GM12878 (cell line): Measurements from ENCODE around the gene YAF2. TPM values are rescaled to one million over a fixed set of nuclear protein-coding genes. Genes with fewer than 3 reads are reported as not detected.

Experiments
- ATAC-seq: fragments of 200-7000 bp; cut with Tn5 transposase; 3 replicates; pipeline ENCODE4 v1.9.1; 2020; ENCODE audit warnings: mild to moderate bottlenecking, moderate library complexity
- BruUV-seq: library from RNA; stranded (reverse); fragments of 400-500 nt; replicated peaks from 2 replicates; lab custom pipeline; 2021; lab: Mats Ljungman, UMichigan
- CTCF ChIA-PET: fragments of 300-600 bp; sonication (Branson Sonifier 250); formaldehyde crosslinking; extraction: SDS; loops from one replicate; lab custom pipeline; 2021; ENCODE audit warnings: inconsistent platforms; lab: Yijun Ruan, JAX
- POLR2A ChIA-PET: fragments of 350-600 bp; formaldehyde crosslinking; extraction: SDS; loops from one replicate; lab custom pipeline; 2021; ENCODE audit warnings: inconsistent platforms; lab: Charles Lee
- RAD21 ChIA-PET: fragments of 300-600 bp; sonication (Branson Sonifier 250); formaldehyde crosslinking; loops from one replicate; lab custom pipeline; 2023; ENCODE audit warnings: antibody characterized with exemption; ENCODE audit not compliant: unreplicated experiment; lab: Charles Lee
- SMC1A ChIA-PET: fragments of 300-600 bp; sonication (Branson Sonifier 250); formaldehyde crosslinking; loops from one replicate; lab custom pipeline; 2023; ENCODE audit not compliant: unreplicated experiment, uncharacterized antibody; lab: Charles Lee
- DNase-seq: peaks from one replicate; pipeline ENCODE4 v3.0.0-alpha.2; 2011; ENCODE audit warnings: low read depth, low spot score
- FAIRE-seq: peaks from 3 replicates; lab custom pipeline; 2011; peaks lifted over from hg19 to GRCh38; lab: Jason Lieb, UNC
- H2AFZ ChIP-seq: 2 replicates; pipeline ENCODE4 v1.6.0; 2011; ENCODE audit warnings: low read depth, low read length, control low read depth; ENCODE audit not compliant: control insufficient read depth
- H3K27ac ChIP-seq: 2 replicates; pipeline ENCODE4 v1.5.1; 2011; ENCODE audit warnings: control low read depth; ENCODE audit not compliant: control insufficient read depth, insufficient read depth
- H3K27me3 ChIP-seq, 2 experiments: replicated peaks in 1 of 2; 2 replicates each; pipeline versions ENCODE4 v1.6.0 to v1.6.1; 2011; ENCODE audit warnings: low read length in 1 of 2; ENCODE audit not compliant: control insufficient read depth in 2 of 2, insufficient read depth in 2 of 2
- H3K36me3 ChIP-seq, 2 experiments: 2 replicates each; pipeline ENCODE4 v1.5.1; 2011; ENCODE audit warnings: low read length in 1 of 2; ENCODE audit not compliant: control insufficient read depth in 2 of 2, insufficient read depth in 2 of 2
- H3K4me1 ChIP-seq: 2 replicates; pipeline ENCODE4 v1.6.1; 2011; ENCODE audit warnings: mild to moderate bottlenecking, low read length, moderate library complexity, mixed read lengths; ENCODE audit not compliant: control insufficient read depth, insufficient read depth
- H3K4me2 ChIP-seq: 2 replicates; pipeline ENCODE4 v1.6.0; 2011; ENCODE audit warnings: control low read depth; ENCODE audit not compliant: control insufficient read depth, insufficient read depth
- H3K4me3 ChIP-seq: fragments of 200-600 bp; sonication (generic); 2 replicates; pipeline ENCODE4 v1.5.1; 2016
- H3K79me2 ChIP-seq: 2 replicates; pipeline ENCODE4 v1.6.0; 2011; ENCODE audit warnings: low read length; ENCODE audit not compliant: control insufficient read depth, insufficient read depth
- H3K9ac ChIP-seq: 2 replicates; pipeline ENCODE4 v1.8.0; 2011; ENCODE audit warnings: low read length, control low read depth, mixed read lengths; ENCODE audit not compliant: control insufficient read depth, insufficient read depth
- H3K9me3 ChIP-seq: replicated peaks from 3 replicates; pipeline ENCODE4 v1.5.1; 2011; ENCODE audit warnings: mild to moderate bottlenecking, low read length; ENCODE audit not compliant: control insufficient read depth, insufficient read depth
- H4K20me1 ChIP-seq: 2 replicates; pipeline ENCODE4 v1.6.0; 2011; ENCODE audit not compliant: control insufficient read depth, insufficient read depth
- MEF2B ChIP-seq: fragments of 450-650 bp; IDR thresholded peaks from 2 replicates; pipeline ENCODE4 v1.6.1; 2018; ENCODE audit warnings: mild to moderate bottlenecking, moderate library complexity; ENCODE audit not compliant: partially characterized antibody, poor library complexity, severe bottlenecking
- PBX3 ChIP-seq: IDR thresholded peaks from 2 replicates; pipeline ENCODE4 v1.6.1; 2011; ENCODE audit warnings: mild to moderate bottlenecking, low read depth, low read length, moderate library complexity; ENCODE audit not compliant: insufficient replicate concordance
- SRF ChIP-seq, 2 experiments: IDR thresholded peaks; 2 replicates each; pipeline ENCODE4 v1.6.1; 2011; ENCODE audit warnings: low read depth in 2 of 2, low read length in 2 of 2, mild to moderate bottlenecking in 1 of 2, moderate library complexity in 1 of 2
- ZBTB40 ChIP-seq: fragments of 450-650 bp; IDR thresholded peaks from 2 replicates; pipeline ENCODE4 v1.6.1; 2016; ENCODE audit warnings: mild to moderate bottlenecking, moderate library complexity, borderline replicate concordance
- WGBS: methylation state at CpG from one replicate; pipeline ENCODE4 v1.1.6; 2016; ENCODE audit warnings: low lambda C conversion rate; ENCODE audit not compliant: insufficient replicate concordance, insufficient coverage; ENCODE audit errors: missing lambda C conversion rate; 5-methylcytosine and 5-hydroxymethylcytosine counted together
- in situ Hi-C: fragments of 300-500 bp; cut with MboI; formaldehyde crosslinking; loops from 9 replicates; pipeline ENCODE4 v1.14.3; 2018; ENCODE audit warnings: mixed read lengths
- intact Hi-C: fragments of 100-400 bp; cut with micrococcal nuclease; formaldehyde crosslinking; loops from one replicate; pipeline ENCODE4 v1.14.2; 2022; ENCODE audit not compliant: unreplicated experiment
- polyA plus RNA-seq, 11 experiments: library from polyadenylated mRNA; depleted of rRNA in 4 of 11; unstranded in 6 of 11; stranded (reverse) in 5 of 11; fragments of >200 nt; fragmentation: Nextera tagmentation in 4 of 11; fragmentation: Illumina TruSeq in 1 of 11; extraction: Ambion mirVana in 4 of 11; extraction: Trizol in 1 of 11; gene quantifications; 1 replicate in 1 of 11; 2 replicates in 10 of 11; pipeline versions ENCODE4 v1.2.1 to v1.2.3, GENCODE V29; 2011 to 2016; ENCODE audit warnings: inconsistent platforms in 2 of 11, missing spikeins in 2 of 11, low read depth in 1 of 11
- total RNA-seq, 4 experiments: library from RNA; depleted of rRNA in 3 of 4; stranded (reverse); fragments of >200 nt in 3 of 4; fragmentation: Illumina TruSeq in 1 of 4; extraction: Trizol in 1 of 4; gene quantifications; 2 replicates each; pipeline versions ENCODE4 v1.2.1 to v1.2.3, GENCODE V29; 2013 to 2021

Gene YAF2
- total and polyA plus RNA-seq, 10 of the 15 experiments (the other 5 are each of a cell fraction or from before 2014, with no cell fraction given) = 18.8 to 36.6 (median 23.0) TPM

- Histone ChIP-seq H3K27ac (peak overlapping the region; percentile 54; the same call in 1 of the 2 replicates), H3K9ac (peak overlapping the region; percentile 49), H3K4me3 (peak overlapping the region; percentile 42; the same call in 1 of the 2 replicates), H3K27me3 (no peaks in the 10 kb centered on the region), H3K4me2 (peak overlapping the region; percentile 76), H3K9me3 (no peaks in the 10 kb centered on the region), H3K36me3 (peaks cover 0 to 6% of the 10 kb centered on the region in 2 experiments; a peak in 2 of 4 replicates), H3K79me2 (peaks cover 47% of the 10 kb centered on the region), H3K4me1 (peaks cover 3% of the 10 kb centered on the region; the same call in 1 of the 2 replicates), H4K20me1 (no peaks in the 10 kb centered on the region), H2AFZ (no peak overlapping the region)
- POLR2A ChIA-PET = interaction anchor here (1.4 to 1.7 kb wide), 2 partner anchors 10 to 91 kb away, joined by 4 to 6 read pairs; no protein-coding TSS in a partner anchor
- RAD21 ChIA-PET = interaction anchor here (0.7 to 1.5 kb wide), 8 partner anchors 17 to 136 kb away, joined by 3 to 6 read pairs (median 4); no protein-coding TSS in a partner anchor
- BruUV-seq = no TSS peak
- ATAC-seq (no peak), FAIRE-seq (no peak), DNase-seq (no peak)
- in situ Hi-C loops = no loop called here
- CTCF ChIA-PET = interaction anchor here (0.7 to 2.5 kb wide), 9 partner anchors 27 to 136 kb away, joined by 3 to 12 read pairs (median 4); partner anchors contain the start of gene GXYLT1
- peak; percentile 33 for TF ChIP-seq MEF2B
- no peak for TF ChIP-seq PBX3
- 0 out of 2 replicates have a peak, but pooled peaks have one; percentile 7 for TF ChIP-seq ZBTB40
- no peak for TF ChIP-seq SRF (IDR thresholded peaks at IDR 0.05; ENCODE audit: low read depth in 2 of 2, low read length in 2 of 2)
- intact Hi-C loops = loop anchor here (2.0 to 5.0 kb wide), 2 partner anchors 94 to 137 kb away; partner anchors contain the start of gene GXYLT1
- 40% methylated on average over 4 of the region's 4 CpGs for WGBS
- SMC1A ChIA-PET = interaction anchor here (0.6 to 3.0 kb wide), 15 partner anchors 10 to 1101 kb away, joined by 3 to 14 read pairs (median 4); partner anchors contain the start of genes PPHLN1 and ZCRB1
These were observed 2.0 kb downstream of the YAF2 start for GRCh38 chr12:42236017-42236416.
